Mucosa of descending colon (tissue), 3 donors: ENCODE results near the gene KDM6A. TPM values are rescaled to one million over a fixed set of nuclear protein-coding genes. Genes with fewer than 3 reads are reported as not detected.
"Not testable (repeated sequence)": the region's sequence is repeated elsewhere in the genome, so short reads cannot be mapped to it uniquely, and the experiment has no call there.

Source experiments
- ATAC-seq: fragments of 200-7000 bp; cut with Tn5 transposase; one replicate; pipeline ENCODE4 v1.9.1; 2020; ENCODE audit warnings: mild to moderate bottlenecking, moderate library complexity
- DNase-seq, 3 donors: peaks; one replicate each; pipeline ENCODE4 v3.0.0-alpha.2; 2020
- H3K36me3 ChIP-seq: fragments of 200-600 bp; one replicate; pipeline ENCODE4 v1.8.0; 2021; ENCODE audit warnings: low read depth, mild to moderate bottlenecking
- H3K4me1 ChIP-seq: fragments of 200-600 bp; one replicate; pipeline ENCODE4 v1.8.0; 2021; ENCODE audit warnings: low read depth, mild to moderate bottlenecking
- H3K4me3 ChIP-seq: fragments of 200-600 bp; one replicate; pipeline ENCODE4 v1.8.0; 2021; ENCODE audit warnings: mild to moderate bottlenecking
- H3K9me3 ChIP-seq: fragments of 200-600 bp; one replicate; pipeline ENCODE4 v1.8.0; 2021; ENCODE audit warnings: mild to moderate bottlenecking
- CTCF ChIP-seq: fragments of 200-600 bp; IDR thresholded peaks from one replicate; pipeline ENCODE4 v1.8.0; 2022; ENCODE audit warnings: antibody characterized with exemption, mild to moderate bottlenecking
- intact Hi-C, 2 donors: fragments of 100-400 bp; cut with DNase I in 1 of 2; cut with micrococcal nuclease in 1 of 2; formaldehyde crosslinking; loops; one replicate each; pipeline versions ENCODE4 v1.11.0 to v1.11.1; 2022; cut with DNase I, micrococcal nuclease
- long read RNA-seq, 2 donors: library from polyadenylated mRNA; unstranded; transcript quantifications; one replicate each; pipeline ENCODE4 v2.0.0, GENCODE V29; 2019 to 2021
- total RNA-seq, 3 donors: library from RNA; stranded (reverse); fragmentation: NEBNext Ultra II Directional in 2 of 3; extraction: Animal tissue kit (Norgen Biotek cat#: 25700) in 2 of 3; gene quantifications; one replicate each; pipeline versions ENCODE4 v1.2.1 to v1.2.4, GENCODE V29; 2021 to 2023
- donor health status: DM: no; HTN: no; CAD: no; lungs with moderate emphysema.
- donor health status: DM: no; HTN: no; CAD: no.
- donor health status: DM: no; HTN: yes; CAD: no.

KDM6A gene
- 10 to 100 TPM; 24.0 to 41.5 (median 36.5) TPM for total RNA-seq
- long read RNA-seq, donor 1, full-length matches to known transcripts = 2 of 7 reads
- long read RNA-seq, donor 1, partial matches to known transcripts = 2 of 7 reads
- long read RNA-seq, donor 1, other reads (novel, unspliced or antisense) = 3 of 7 reads
- long read RNA-seq, donor 2, partial matches to known transcripts = 3 of 6 reads
- long read RNA-seq, donor 2, other reads (novel, unspliced or antisense) = 3 of 6 reads

GRCh38 chrX:44872821-44873414, at the start of gene KDM6A:
Gene KDM6A, plus strand, starts transcription at chrX:44873188. Its CDS starts 364 bp downstream, at chrX:44873552.
- Histone ChIP-seq H3K36me3 (no peaks in the 10 kb centered on the region), H3K4me3 (peak within 1 kb of the TSS; percentile 65), H3K4me1 (no peaks in the 10 kb centered on the region), H3K9me3 (no peaks in the 10 kb centered on the region)
- DNase-seq (peak; percentile 96 to 100 (median 97)), ATAC-seq (peak; percentile 93)
- TF ChIP-seq CTCF = no peak
- intact Hi-C loops = no loop called here

- H3K4me3 ChIP-seq, H3K36me3 ChIP-seq, H3K9me3 ChIP-seq, intact Hi-C loops, DNase-seq, ATAC-seq, H3K4me1 ChIP-seq: not testable (repeated sequence)
Measured at GRCh38 chrX:44823193-44823592, 49.8 kb upstream of the KDM6A start.

GRCh38 chrX:44828008-44828605, 44.9 kb upstream of the KDM6A start:
- TF ChIP-seq CTCF = no peak
- Histone ChIP-seq H3K9me3 (no peaks in the 10 kb centered on the region), H3K4me3 (no peak overlapping the region), H3K4me1 (no peaks in the 10 kb centered on the region), H3K36me3 (no peaks in the 10 kb centered on the region)
- DNase-seq (no peak), ATAC-seq (no peak)
- intact Hi-C loops = no loop called here

- DNase-seq (peak in 1 of 3 donors; percentile 25), ATAC-seq (peak; percentile 97)
- no peaks in the 10 kb centered on the region for H3K4me1 ChIP-seq
- H3K36me3 ChIP-seq = no peaks in the 10 kb centered on the region
- no peak for TF ChIP-seq CTCF
- intact Hi-C loops = no loop called here
- H3K4me3 ChIP-seq = no peak overlapping the region
- no peaks in the 10 kb centered on the region for H3K9me3 ChIP-seq
Measured at GRCh38 chrX:44829832-44830231, 43.2 kb upstream of the KDM6A start.

GRCh38 chrX:44842550-44843317, 30.3 kb upstream of the KDM6A start:
- Histone ChIP-seq H3K36me3 (no peaks in the 10 kb centered on the region), H3K4me1 (no peaks in the 10 kb centered on the region), H3K9me3 (no peaks in the 10 kb centered on the region), H3K4me3 (no peak overlapping the region)
- intact Hi-C loops = no loop called here
- DNase-seq (no peak), ATAC-seq (no peak)
- TF ChIP-seq CTCF = no peak

GRCh38 chrX:44843318-44843702, 29.7 kb upstream of the KDM6A start:
- ATAC-seq (peak; percentile 88), DNase-seq (no peak)
- H3K4me3 ChIP-seq = no peak overlapping the region
- no peaks in the 10 kb centered on the region for H3K9me3 ChIP-seq
- H3K36me3 ChIP-seq = no peaks in the 10 kb centered on the region
- intact Hi-C loops = no loop called here
- H3K4me1 ChIP-seq = no peaks in the 10 kb centered on the region
- no peak for TF ChIP-seq CTCF
